ENCODE results near the gene KCNN3. TPM values are rescaled to one million over a fixed set of nuclear protein-coding genes. Genes with fewer than 3 reads are reported as not detected.
A peak's percentile ranks its signal among the peaks of the same experiment; 100 is the strongest.

Gene KCNN3
- total RNA-seq, 2 experiments from 2014 or later: not detected

GRCh38 chr1:154714052-154714623 is 155.9 kb downstream of the KCNN3 start:
- Mint-ChIP-seq H3K4me1 (ENCODE audit: low read depth) (peaks cover 13% of the 10 kb centered on the region), H3K4me3 (no peak overlapping the region), H3K36me3 (ENCODE audit: low read depth) (no peaks in the 10 kb centered on the region), H3K9me3 (ENCODE audit: insufficient read depth) (no peaks in the 10 kb centered on the region), H3K27ac (no peak overlapping the region), H3K27me3 (ENCODE audit: low read depth) (peaks cover 4% of the 10 kb centered on the region)
- POLR2A ChIA-PET: no interaction called here
- peak; percentile 4 for ATAC-seq
- no peak for DNase-seq
- CTCF ChIA-PET: no interaction called here

DNA sequence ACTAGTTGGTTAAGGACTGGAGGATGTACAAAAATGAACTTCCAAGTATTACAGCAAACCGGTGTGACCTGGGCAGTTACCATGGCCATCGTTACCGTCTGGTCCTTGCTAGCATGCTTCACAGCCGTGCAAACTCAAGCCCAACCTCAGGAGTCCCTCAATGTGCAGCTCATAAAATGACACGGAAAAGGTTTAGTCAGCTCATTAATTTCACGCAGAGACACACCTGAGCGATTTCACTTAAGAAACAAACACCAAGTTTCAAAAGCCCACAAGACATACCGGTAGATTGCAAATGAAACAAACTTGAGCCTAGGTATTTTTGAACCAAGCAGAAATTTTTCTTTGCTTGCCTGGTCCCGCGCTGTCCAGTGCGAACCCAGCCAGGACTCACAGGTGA is 157.1 kb downstream of the KCNN3 start:
- DNase-seq (no peak), ATAC-seq (no peak)
- ChIA-PET POLR2A (no interaction called here), CTCF (no interaction called here)
- no peaks in the 10 kb centered on the region for H3K36me3 Mint-ChIP-seq (ENCODE audit: low read depth)
- H3K4me1 Mint-ChIP-seq (ENCODE audit: low read depth): peaks cover 13% of the 10 kb centered on the region
- peaks cover 4% of the 10 kb centered on the region for H3K27me3 Mint-ChIP-seq (ENCODE audit: low read depth)
- H3K27ac Mint-ChIP-seq: no peak overlapping the region
- no peaks in the 10 kb centered on the region for H3K9me3 Mint-ChIP-seq (ENCODE audit: insufficient read depth)
- no peak overlapping the region for H3K4me3 Mint-ChIP-seq

DNA sequence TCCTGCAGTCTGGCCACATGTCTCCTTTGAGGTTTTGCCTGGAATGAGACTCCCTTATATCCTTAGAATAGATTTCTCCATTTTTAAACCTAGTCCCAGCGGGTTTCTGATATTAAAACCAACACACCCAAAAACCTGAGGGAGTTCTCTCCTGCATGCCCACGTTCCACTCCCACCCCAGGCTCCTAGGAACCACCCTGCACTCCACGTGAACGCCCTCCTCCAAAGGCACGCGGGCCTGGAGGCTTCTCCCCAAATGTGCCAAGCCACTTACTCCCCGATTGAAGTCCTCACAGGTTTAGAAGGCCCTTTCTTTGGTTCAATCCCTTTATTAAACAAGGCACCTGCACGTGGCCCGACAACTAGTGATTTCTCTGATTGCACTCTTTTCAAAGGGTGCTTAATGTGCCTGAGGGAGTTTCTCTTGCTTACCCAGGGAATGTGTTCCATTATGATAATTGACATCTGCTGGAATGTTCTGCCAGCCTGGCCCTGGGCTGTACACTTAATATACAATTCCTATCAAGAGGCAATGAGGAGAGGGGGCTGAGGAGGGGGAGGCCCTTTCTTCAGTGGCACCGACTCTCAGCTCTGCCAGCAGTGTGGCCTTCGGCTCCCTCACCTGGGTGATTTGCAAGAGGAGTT is 157.8 kb downstream of the KCNN3 start:
- Mint-ChIP-seq H3K36me3 (ENCODE audit: low read depth) (no peaks in the 10 kb centered on the region), H3K9me3 (ENCODE audit: insufficient read depth) (no peaks in the 10 kb centered on the region), H3K27me3 (ENCODE audit: low read depth) (peaks cover 6% of the 10 kb centered on the region), H3K4me1 (ENCODE audit: low read depth) (peaks cover 13% of the 10 kb centered on the region), H3K4me3 (no peak overlapping the region), H3K27ac (no peak overlapping the region)
- ATAC-seq: no peak
- no peak for DNase-seq
- ChIA-PET CTCF (no interaction called here), POLR2A (no interaction called here)

- H3K4me1 Mint-ChIP-seq (ENCODE audit: low read depth): peaks cover 12% of the 10 kb centered on the region
- no peaks in the 10 kb centered on the region for H3K36me3 Mint-ChIP-seq (ENCODE audit: low read depth)
- ATAC-seq: no peak
- no peak overlapping the region for H3K27ac Mint-ChIP-seq
- no peak for DNase-seq
- POLR2A ChIA-PET: no interaction called here
- no peaks in the 10 kb centered on the region for H3K9me3 Mint-ChIP-seq (ENCODE audit: insufficient read depth)
- peaks cover 8% of the 10 kb centered on the region for H3K27me3 Mint-ChIP-seq (ENCODE audit: low read depth)
- CTCF ChIA-PET: no interaction called here
- H3K4me3 Mint-ChIP-seq: no peak overlapping the region
These were observed 158.7 kb downstream of the KCNN3 start for GRCh38 chr1:154711416-154711815.

- ATAC-seq (no peak), DNase-seq (no peak)
- ChIA-PET CTCF (no interaction called here), POLR2A (no interaction called here)
- H3K27me3 Mint-ChIP-seq (ENCODE audit: low read depth): peaks cover 16% of the 10 kb centered on the region
- peaks cover 9% of the 10 kb centered on the region for H3K4me1 Mint-ChIP-seq (ENCODE audit: low read depth)
- no peak overlapping the region for H3K27ac Mint-ChIP-seq
- no peaks in the 10 kb centered on the region for H3K36me3 Mint-ChIP-seq (ENCODE audit: low read depth)
- H3K4me3 Mint-ChIP-seq: no peak overlapping the region
- H3K9me3 Mint-ChIP-seq (ENCODE audit: insufficient read depth): no peaks in the 10 kb centered on the region
These were observed 160.0 kb downstream of the KCNN3 start for GRCh38 chr1:154710106-154710505.

DNA sequence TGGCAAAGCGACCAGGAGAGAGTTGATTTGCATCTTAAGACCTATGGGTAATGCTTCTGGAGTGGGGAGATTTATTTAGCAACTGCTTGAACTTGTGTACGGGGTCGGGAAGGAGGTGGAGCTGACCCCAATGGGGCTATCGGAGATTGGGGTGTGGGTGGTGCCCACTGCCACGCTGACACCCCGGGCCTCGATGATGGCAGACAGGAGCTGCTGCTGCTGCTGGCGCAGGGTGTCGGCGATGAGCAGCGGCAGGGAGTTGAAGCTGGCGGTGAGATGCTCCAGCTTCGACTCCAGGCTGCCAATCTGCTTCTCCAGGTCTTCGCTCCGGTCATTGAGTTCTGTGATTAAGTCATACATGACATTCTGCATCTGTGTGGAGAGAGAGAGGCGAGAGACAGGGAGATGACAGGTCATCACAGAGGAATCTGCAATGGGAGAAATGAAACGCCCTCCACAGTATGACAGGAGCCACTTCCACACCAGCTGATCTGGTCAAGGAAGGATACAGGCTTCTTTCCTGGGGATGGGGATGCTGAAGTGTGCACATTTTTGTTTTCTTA is 162.1 kb downstream of the KCNN3 start:
- DNase-seq (no peak), ATAC-seq (no peak)
- Mint-ChIP-seq H3K4me1 (ENCODE audit: low read depth) (peaks cover 9% of the 10 kb centered on the region), H3K27me3 (ENCODE audit: low read depth) (peaks cover 21% of the 10 kb centered on the region), H3K4me3 (no peak overlapping the region), H3K27ac (no peak overlapping the region), H3K36me3 (ENCODE audit: low read depth) (no peaks in the 10 kb centered on the region), H3K9me3 (ENCODE audit: insufficient read depth) (no peaks in the 10 kb centered on the region)
- CTCF ChIA-PET: no interaction called here
- POLR2A ChIA-PET: interaction anchor here (0.7 kb wide), 1 partner anchor 107 kb away, joined by 3 read pairs; no protein-coding TSS in a partner anchor

- peaks cover 4% of the 10 kb centered on the region for H3K4me1 Mint-ChIP-seq (ENCODE audit: low read depth)
- H3K4me3 Mint-ChIP-seq: no peak overlapping the region
- ChIA-PET CTCF (interaction anchor here (0.6 kb wide), 1 partner anchor 18 kb away, joined by 3 read pairs; no protein-coding TSS in a partner anchor), POLR2A (no interaction called here)
- no peak for DNase-seq
- H3K27me3 Mint-ChIP-seq (ENCODE audit: low read depth): peaks cover 24% of the 10 kb centered on the region
- no peak overlapping the region for H3K27ac Mint-ChIP-seq
- no peaks in the 10 kb centered on the region for H3K9me3 Mint-ChIP-seq (ENCODE audit: insufficient read depth)
- no peak for ATAC-seq
- H3K36me3 Mint-ChIP-seq (ENCODE audit: low read depth): no peaks in the 10 kb centered on the region
These were observed 163.2 kb downstream of the KCNN3 start for GRCh38 chr1:154706851-154707250.

- no peak overlapping the region for H3K4me3 Mint-ChIP-seq
- no peaks in the 10 kb centered on the region for H3K4me1 Mint-ChIP-seq (ENCODE audit: low read depth)
- ATAC-seq (no peak), DNase-seq (no peak)
- no peaks in the 10 kb centered on the region for H3K9me3 Mint-ChIP-seq (ENCODE audit: insufficient read depth)
- ChIA-PET CTCF (interaction anchor here (0.9 kb wide), 1 partner anchor 86 kb away, joined by 3 read pairs; no protein-coding TSS in a partner anchor), POLR2A (no interaction called here)
- peaks cover 24% of the 10 kb centered on the region for H3K27me3 Mint-ChIP-seq (ENCODE audit: low read depth)
- no peak overlapping the region for H3K27ac Mint-ChIP-seq
- H3K36me3 Mint-ChIP-seq (ENCODE audit: low read depth): no peaks in the 10 kb centered on the region
These were observed 164.5 kb downstream of the KCNN3 start for GRCh38 chr1:154705544-154705943.

DNA sequence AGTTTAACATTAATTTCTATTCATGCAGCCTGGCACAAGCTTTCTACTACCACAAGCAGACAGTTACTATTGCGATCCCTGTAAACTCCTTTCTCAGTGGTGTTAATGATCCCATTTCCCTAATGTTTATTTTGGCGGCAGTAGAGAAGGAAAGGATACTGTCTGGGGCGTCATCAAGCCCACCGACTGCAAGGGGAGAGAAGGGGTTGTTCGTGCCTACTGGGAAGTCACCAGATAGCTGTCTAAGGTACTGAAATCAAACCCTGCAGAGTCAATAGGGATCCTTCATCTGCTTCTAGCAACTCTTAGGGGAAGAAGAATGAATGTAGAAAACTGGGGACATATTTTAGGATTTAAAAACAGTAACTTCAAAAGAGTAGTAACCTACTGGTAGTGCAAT is 166.9 kb downstream of the KCNN3 start:
- Mint-ChIP-seq H3K27me3 (ENCODE audit: low read depth) (peaks cover 25% of the 10 kb centered on the region), H3K36me3 (ENCODE audit: low read depth) (no peaks in the 10 kb centered on the region), H3K27ac (no peak overlapping the region), H3K9me3 (ENCODE audit: insufficient read depth) (no peaks in the 10 kb centered on the region), H3K4me1 (ENCODE audit: low read depth) (peaks cover 4% of the 10 kb centered on the region), H3K4me3 (no peak overlapping the region)
- POLR2A ChIA-PET: no interaction called here
- DNase-seq (no peak), ATAC-seq (no peak)
- CTCF ChIA-PET: interaction anchor here (1.7 kb wide), 1 partner anchor 88 kb away, joined by 4 read pairs; no protein-coding TSS in a partner anchor

GRCh38 chr1:154698320-154699096 is 171.6 kb downstream of the KCNN3 start:
- POLR2A ChIA-PET: no interaction called here
- H3K9me3 Mint-ChIP-seq (ENCODE audit: insufficient read depth): no peaks in the 10 kb centered on the region
- H3K36me3 Mint-ChIP-seq (ENCODE audit: low read depth): no peaks in the 10 kb centered on the region
- no peak overlapping the region for H3K4me3 Mint-ChIP-seq
- H3K27me3 Mint-ChIP-seq (ENCODE audit: low read depth): peaks cover 29% of the 10 kb centered on the region
- H3K4me1 Mint-ChIP-seq (ENCODE audit: low read depth): peaks cover 4% of the 10 kb centered on the region
- CTCF ChIA-PET: interaction anchor here (1.2 kb wide), 1 partner anchor 49 kb away, joined by 8 read pairs; no protein-coding TSS in a partner anchor
- no peak for DNase-seq
- peak; percentile 39 for ATAC-seq
- H3K27ac Mint-ChIP-seq: no peak overlapping the region

DNA sequence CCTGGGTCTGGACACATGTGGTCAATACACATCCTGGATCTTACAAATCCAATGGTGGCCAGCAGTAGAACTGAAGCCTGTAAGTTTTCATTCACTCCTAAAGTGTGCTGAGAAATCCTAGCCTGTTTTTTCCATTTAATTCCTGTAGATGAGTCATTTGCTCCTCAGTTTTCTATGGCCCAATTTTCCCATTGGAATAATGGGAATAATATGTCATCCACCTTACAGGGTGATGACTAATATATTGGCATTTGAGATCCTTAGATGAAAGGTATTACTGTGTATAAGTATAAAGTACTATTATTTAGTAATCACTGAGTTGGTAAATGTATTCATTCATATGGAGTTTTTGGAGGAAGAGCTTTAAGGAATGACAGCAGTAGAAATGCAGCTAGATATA is 172.4 kb downstream of the KCNN3 start:
- peaks cover 4% of the 10 kb centered on the region for H3K4me1 Mint-ChIP-seq (ENCODE audit: low read depth)
- POLR2A ChIA-PET: no interaction called here
- no peaks in the 10 kb centered on the region for H3K36me3 Mint-ChIP-seq (ENCODE audit: low read depth)
- CTCF ChIA-PET: no interaction called here
- H3K27me3 Mint-ChIP-seq (ENCODE audit: low read depth): peaks cover 27% of the 10 kb centered on the region
- H3K4me3 Mint-ChIP-seq: no peak overlapping the region
- ATAC-seq (no peak), DNase-seq (no peak)
- H3K9me3 Mint-ChIP-seq (ENCODE audit: insufficient read depth): no peaks in the 10 kb centered on the region
- no peak overlapping the region for H3K27ac Mint-ChIP-seq

DNA sequence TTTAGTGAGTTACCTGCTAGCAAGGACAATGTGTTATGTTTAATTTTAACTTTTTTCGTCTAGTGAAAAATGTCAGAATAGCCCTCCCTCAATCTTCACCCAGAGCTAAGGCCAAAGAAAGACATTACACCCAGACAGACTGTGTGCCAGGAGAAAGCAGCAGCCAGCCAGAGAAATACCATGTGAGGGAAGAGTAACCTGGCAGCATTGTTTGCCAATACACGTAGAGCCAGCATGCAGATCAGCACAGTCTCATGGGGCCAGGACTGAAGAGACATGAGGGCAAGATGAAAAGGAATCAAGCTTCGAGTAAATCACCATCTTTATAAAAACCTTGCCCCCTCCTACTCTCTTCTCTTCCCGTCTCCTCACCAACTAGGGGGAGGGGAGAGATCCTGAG is 173.6 kb downstream of the KCNN3 start:
- POLR2A ChIA-PET: no interaction called here
- ATAC-seq (no peak), DNase-seq (no peak)
- Mint-ChIP-seq H3K4me1 (ENCODE audit: low read depth) (peaks cover 4% of the 10 kb centered on the region), H3K4me3 (no peak overlapping the region), H3K27me3 (ENCODE audit: low read depth) (peaks cover 23% of the 10 kb centered on the region), H3K27ac (no peak overlapping the region), H3K9me3 (ENCODE audit: insufficient read depth) (no peaks in the 10 kb centered on the region), H3K36me3 (ENCODE audit: low read depth) (no peaks in the 10 kb centered on the region)
- CTCF ChIA-PET: interaction anchor here (0.9 to 1.1 kb wide), 2 partner anchors 64 to 182 kb away, joined by 3 read pairs; no protein-coding TSS in a partner anchor

All from activated CD8-positive, alpha-beta T cell treated with anti-CD3 and anti-CD28 coated beads, Interleukin-2, amount 10 ng/mL, durations not matched to agents 7 days and 5 days (primary cell).